Camera-type eye (tissue), 1 donor: ENCODE measurements around the gene COX19. TPM values are rescaled to one million over a fixed set of nuclear protein-coding genes. Genes with fewer than 3 reads are reported as not detected.

Experiments used
- total RNA-seq: library from RNA; depleted of rRNA; stranded (reverse); fragments of >200 nt; gene quantifications from one replicate; pipeline ENCODE4 v1.2.3, GENCODE V29; 2014

Gene COX19
- 15.0 TPM for total RNA-seq

DNA sequence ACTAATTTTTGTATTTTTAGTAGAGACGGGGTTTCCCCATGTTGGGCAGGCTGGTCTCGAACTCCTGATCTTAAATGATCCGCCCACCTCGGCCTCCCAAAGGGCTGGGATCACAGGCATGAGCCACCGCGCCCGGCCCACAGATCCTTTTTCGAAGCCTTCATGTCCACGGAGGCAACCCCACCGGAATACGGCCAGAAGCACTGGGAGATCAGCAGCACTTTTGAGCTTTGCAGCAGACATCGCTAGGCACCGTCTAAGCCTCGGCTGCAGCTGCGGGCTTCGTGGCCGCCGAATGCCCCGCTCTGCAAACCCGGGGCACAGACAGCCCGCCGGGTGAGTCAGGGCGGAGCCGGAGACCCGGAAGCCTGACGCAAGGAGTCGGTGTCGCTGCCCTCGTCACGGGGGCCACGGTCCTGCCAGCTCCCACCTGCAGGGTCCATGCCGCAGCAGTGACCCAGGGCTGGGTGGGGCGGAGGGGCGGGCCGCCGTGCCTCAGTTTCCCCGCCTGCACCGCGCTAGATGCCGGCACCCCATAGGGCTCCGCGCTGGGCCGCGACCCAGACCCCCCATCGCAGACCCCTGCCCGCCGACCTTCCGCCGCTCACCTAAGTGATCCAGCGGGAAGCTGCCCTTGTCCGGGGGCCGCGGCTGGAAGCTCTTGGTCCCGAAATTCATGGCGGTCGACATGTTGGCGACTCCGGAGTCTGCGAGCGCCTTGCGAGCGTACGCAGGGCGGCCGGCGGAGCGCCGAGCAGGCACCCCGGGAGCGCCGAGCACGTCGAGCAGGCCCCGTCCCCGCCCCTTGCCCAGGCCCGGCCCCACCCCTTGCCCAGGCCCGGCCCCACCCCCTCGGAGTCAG is at the start of gene COX19:
TSS of gene COX19 (minus strand) at position 730 of the 862 bp plus-strand sequence. CDS start at position 690, 40 bp downstream.

DNA sequence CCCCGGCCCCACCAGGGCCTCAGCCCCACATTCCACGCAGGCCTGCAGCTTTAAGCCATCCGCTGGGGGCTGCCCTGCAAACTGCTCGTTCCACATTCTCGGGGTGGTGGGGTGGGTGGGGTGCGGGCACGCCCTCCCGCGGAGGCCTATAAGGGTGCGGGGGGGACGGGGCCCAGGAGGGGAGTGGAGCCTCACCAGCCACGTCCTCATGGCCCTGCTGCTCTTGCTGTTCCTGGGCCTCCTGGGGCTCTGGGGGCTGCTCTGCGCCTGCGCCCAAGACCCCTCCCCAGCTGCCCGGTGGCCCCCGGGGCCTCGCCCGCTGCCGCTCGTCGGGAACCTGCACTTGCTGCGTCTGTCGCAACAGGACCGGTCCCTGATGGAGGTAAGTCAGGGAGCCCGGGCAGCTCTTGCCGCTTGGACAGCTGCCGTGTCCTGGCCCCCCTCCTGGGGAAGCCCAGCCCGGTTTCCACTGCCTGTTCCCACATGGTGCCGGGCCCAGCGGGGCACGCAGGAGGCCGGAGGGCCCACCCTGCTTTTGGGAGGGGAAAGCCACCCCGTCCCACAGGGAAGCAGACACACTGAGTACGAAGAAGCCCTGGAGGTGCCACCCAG is 7.8 kb upstream of the COX19 start, which contains the start of gene CYP2W1:
TSS of gene CYP2W1 (plus strand) at position 178 of the 612 bp plus-strand sequence. CDS start at position 209, 31 bp downstream.

DNA sequence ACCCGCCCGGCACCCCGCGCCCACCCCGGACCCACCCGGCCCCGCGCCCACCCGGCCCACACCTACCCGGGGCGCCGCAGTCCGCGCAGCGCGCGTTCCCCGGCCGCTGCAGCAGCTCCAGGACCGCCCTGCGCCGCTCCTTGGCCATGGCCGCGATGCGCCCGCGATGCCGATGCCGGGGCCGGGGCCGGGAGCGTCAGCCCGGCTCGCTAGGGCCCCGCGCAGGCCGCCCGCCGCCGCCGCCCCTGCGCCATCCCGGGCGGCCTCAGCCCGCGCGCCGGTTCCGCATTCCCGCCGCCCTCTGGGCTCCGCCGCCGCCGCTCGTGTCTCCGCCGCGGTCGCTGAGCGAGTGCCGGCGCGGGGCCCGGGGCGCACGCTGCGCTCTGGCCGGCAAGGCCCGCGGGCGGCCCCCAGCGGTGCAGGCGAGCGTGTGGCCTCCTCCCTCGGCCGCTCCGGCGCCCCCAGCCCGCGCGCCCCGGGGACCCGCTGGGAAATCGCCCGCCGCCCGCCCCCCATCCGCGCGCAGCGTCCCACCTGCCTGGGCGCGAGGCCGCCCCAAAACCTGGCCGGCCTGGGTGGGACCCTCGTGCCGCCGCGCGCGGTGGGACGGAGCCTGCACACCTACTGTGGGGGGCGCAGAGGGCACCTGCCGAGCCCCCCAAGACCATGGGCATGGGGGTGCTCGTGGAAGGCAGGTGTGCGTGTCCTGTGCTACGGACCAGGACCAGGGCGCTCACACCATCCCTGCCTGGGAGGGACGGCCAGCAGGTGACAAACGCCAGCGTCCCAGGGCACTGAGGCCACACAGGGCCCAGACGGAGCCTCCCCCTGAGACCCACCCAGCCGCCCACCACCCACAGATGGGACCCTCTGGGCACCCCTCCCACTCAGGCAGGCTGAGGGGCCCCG is 20.8 kb downstream of the COX19 start, which contains the start of gene ADAP1:
TSS of gene ADAP1 (minus strand) at position 351 of the 909 bp plus-strand sequence. CDS start at position 148, 203 bp downstream.

Other genes with a start within 250 kb of the COX19 start
- 24.9 TPM for gene DNAAF5, start 248.8 kb downstream of the COX19 start, total RNA-seq
- gene PRKAR1B, start 248.3 kb downstream of the COX19 start, total RNA-seq, result 37.1 TPM
- gene SUN1, start 143.1 kb downstream of the COX19 start, total RNA-seq, result 474 TPM
- gene GET4, start 99.0 kb downstream of the COX19 start, total RNA-seq, result 40.3 TPM
- 11.3 TPM for gene ADAP1, start 20.9 kb downstream of the COX19 start, total RNA-seq
- gene CYP2W1, start 7.6 kb upstream of the COX19 start, total RNA-seq, result 14.5 TPM
- 9.5 TPM for gene GPR146, start 69.0 kb upstream of the COX19 start, total RNA-seq
- gene GPER1, start 112.6 kb upstream of the COX19 start, total RNA-seq, result 4.1 TPM
- gene ZFAND2A, start 184.6 kb upstream of the COX19 start, total RNA-seq, result 17.0 TPM